ENCODE results near the gene ITCH.

Gene ITCH

DNA sequence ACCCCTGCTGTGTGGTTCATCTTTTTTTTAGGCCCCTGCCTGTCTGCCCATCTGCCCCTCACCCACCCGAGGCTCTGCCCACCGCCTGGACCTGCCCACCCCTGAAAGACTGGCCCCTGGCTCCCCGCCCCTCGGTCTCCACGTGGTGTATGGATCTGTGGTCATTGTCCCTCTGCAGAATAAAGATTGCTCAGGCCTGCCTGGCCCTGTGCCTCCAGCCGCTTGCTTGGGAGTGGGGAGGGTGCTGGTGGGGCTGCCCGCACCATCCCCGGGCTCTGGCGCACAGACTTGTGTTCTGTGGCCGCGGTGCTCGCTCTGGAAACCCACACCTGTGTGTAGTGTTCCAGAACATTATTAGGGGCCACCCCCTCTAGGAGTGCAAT lies 197.1 kb downstream of the ITCH start:
- DNase-seq = no peak

DNA sequence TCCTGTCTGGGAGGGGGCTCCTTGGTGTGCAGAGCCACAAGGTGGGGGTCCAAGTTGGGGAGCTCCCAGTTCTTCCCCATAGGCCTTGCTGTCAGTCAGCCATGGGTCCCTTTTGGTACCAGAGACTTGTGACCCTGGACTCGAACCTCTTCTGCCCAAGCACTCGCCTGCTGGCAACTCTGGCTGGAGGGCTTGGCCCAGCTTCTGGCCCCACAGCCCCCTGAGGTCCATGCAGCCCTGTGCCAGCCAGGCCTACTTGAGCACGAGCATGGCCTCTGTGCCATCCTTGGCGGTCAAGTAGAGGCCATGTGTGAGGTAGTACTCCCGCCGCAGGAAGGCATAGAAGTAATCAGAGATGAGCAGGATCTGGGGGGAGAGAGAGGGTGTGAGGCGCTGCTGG lies 197.5 kb downstream of the ITCH start:
- DNase-seq = no peak

All from NCI-H1417 treated with DMSO at 0.1 percent for 48 hours (cell line).